Lung microvascular endothelial cell (primary cell): ENCODE results near the gene ARID1B. TPM values are rescaled to one million over a fixed set of nuclear protein-coding genes. Genes with fewer than 3 reads are reported as not detected.

Experiments used
- DNase-seq, 2 donors: peaks; one replicate each; pipeline versions ENCODE4 v3.0.0 to v3.0.0-alpha.2; 2010; ENCODE audit warnings: low read depth in 2 of 2
- total RNA-seq: library from RNA; depleted of rRNA; stranded (reverse); fragments of >200 nt; gene quantifications from 2 replicates; pipeline ENCODE4 v1.2.1, GENCODE V29; 2014

Gene ARID1B
- total RNA-seq, 1 donor from 2014 or later = 33.1 TPM

- no peak for DNase-seq
Observed at GRCh38 chr6:156984178-156984738, 207.1 kb downstream of the ARID1B start.

GRCh38 chr6:156985309-156985708 lies 208.1 kb downstream of the ARID1B start:
- no peak for DNase-seq

- peak; percentile 6 to 17 for DNase-seq
Observed at GRCh38 chr6:156988276-156989158, 211.3 kb downstream of the ARID1B start.

- no peak for DNase-seq
Observed at GRCh38 chr6:156989159-156989806, 212.1 kb downstream of the ARID1B start.

GRCh38 chr6:156992020-156992804 lies 215.0 kb downstream of the ARID1B start:
- no peak for DNase-seq

- DNase-seq = no peak
Observed at GRCh38 chr6:156993713-156994112, 216.5 kb downstream of the ARID1B start.

- peak; percentile 11 to 29 for DNase-seq
Observed at GRCh38 chr6:156994215-156995076, 217.3 kb downstream of the ARID1B start.

- no peak for DNase-seq
Observed at GRCh38 chr6:156995502-156995901, 218.3 kb downstream of the ARID1B start.

- DNase-seq = no peak
Observed at GRCh38 chr6:156996265-156996664, 219.1 kb downstream of the ARID1B start.

- no peak for DNase-seq
Observed at GRCh38 chr6:156998794-156999330, 221.7 kb downstream of the ARID1B start.

GRCh38 chr6:156999762-157000161 lies 222.6 kb downstream of the ARID1B start:
- no peak for DNase-seq

- no peak for DNase-seq
Observed at GRCh38 chr6:157001716-157002115, 224.5 kb downstream of the ARID1B start.

- DNase-seq = no peak
Observed at GRCh38 chr6:157002774-157003173, 225.6 kb downstream of the ARID1B start.

- no peak for DNase-seq
Observed at GRCh38 chr6:157005940-157006339, 228.8 kb downstream of the ARID1B start.

GRCh38 chr6:157008568-157008967 lies 231.4 kb downstream of the ARID1B start:
- no peak for DNase-seq

- DNase-seq = no peak
Observed at GRCh38 chr6:157012355-157012754, 235.2 kb downstream of the ARID1B start.

GRCh38 chr6:157013649-157014304 lies 236.6 kb downstream of the ARID1B start:
- DNase-seq = no peak

GRCh38 chr6:157014871-157015270 lies 237.7 kb downstream of the ARID1B start:
- DNase-seq = no peak

GRCh38 chr6:157017022-157017421 lies 239.8 kb downstream of the ARID1B start:
- DNase-seq = no peak

- DNase-seq = no peak
Observed at GRCh38 chr6:157017861-157018260, 240.7 kb downstream of the ARID1B start.
